ENCODE measurements around the gene ZNF343.

DNA sequence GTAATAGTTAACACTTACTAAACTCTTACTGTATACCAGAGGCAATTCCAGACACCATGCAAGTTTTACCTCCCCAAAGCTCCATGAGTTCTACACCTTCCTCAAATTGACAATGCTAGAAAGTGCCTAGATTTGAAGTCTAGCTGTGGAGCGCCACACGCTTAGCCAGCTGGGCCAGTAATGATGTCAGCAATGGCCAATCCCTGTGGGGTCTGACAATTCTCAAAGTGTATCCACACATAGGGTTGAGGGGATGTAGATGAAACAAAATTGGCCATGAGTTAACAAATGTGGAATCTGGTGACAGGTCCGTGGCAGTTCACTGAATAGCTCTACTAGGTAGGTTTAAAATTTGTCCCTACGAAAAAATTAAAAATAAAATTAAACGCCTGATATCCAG, 1.3 kb downstream of the ZNF343 start:
- TF ChIP-seq CTCF (IDR thresholded peaks at IDR 0.05), result no peak
- no peak for TF ChIP-seq POLR2A (IDR thresholded peaks at IDR 0.05)
